ENCODE measurements around the gene MEGF11.

MEGF11 gene

GRCh38 chr15:65918945-65919344, 334.6 kb downstream of the MEGF11 start:
- peak; percentile 13 for FAIRE-seq
- no peak for DNase-seq (ENCODE audit: insufficient read length, low spot score)
- TF ChIP-seq POU2F2 (IDR thresholded peaks at IDR 0.05; ENCODE audit: low read depth, low read length) (no peak), SPI1 (IDR thresholded peaks at IDR 0.05; ENCODE audit: low read depth, low read length) (no peak), TAF1 (IDR thresholded peaks at IDR 0.05; ENCODE audit: low read depth, low read length) (no peak), PAX5 (IDR thresholded peaks at IDR 0.05; ENCODE audit: insufficient read depth, low read length, severe bottlenecking) (no peak), POLR2AphosphoS5 (IDR thresholded peaks at IDR 0.05; ENCODE audit: low read depth, low read length) (no peak), POLR2A (IDR thresholded peaks at IDR 0.05; ENCODE audit: low read depth, low read length) (no peak)

GRCh38 chr15:65918357-65918920, 335.1 kb downstream of the MEGF11 start:
- FAIRE-seq (peak; percentile 67), DNase-seq (ENCODE audit: insufficient read length, low spot score) (no peak)
- TF ChIP-seq SPI1 (IDR thresholded peaks at IDR 0.05; ENCODE audit: low read depth, low read length) (no peak), POLR2A (IDR thresholded peaks at IDR 0.05; ENCODE audit: low read depth, low read length) (no peak), TAF1 (IDR thresholded peaks at IDR 0.05; ENCODE audit: low read depth, low read length) (no peak), PAX5 (IDR thresholded peaks at IDR 0.05; ENCODE audit: insufficient read depth, low read length, severe bottlenecking) (no peak)

GRCh38 chr15:65917936-65918335, 335.6 kb downstream of the MEGF11 start:
- DNase-seq (ENCODE audit: insufficient read length, low spot score) (no peak), FAIRE-seq (no peak)
- TF ChIP-seq POLR2AphosphoS5 (IDR thresholded peaks at IDR 0.05; ENCODE audit: low read depth, low read length) = no peak

- FAIRE-seq = peak; percentile 67
- 0 out of 2 replicates have a peak, but pooled peaks have one; percentile 40 for TF ChIP-seq POLR2AphosphoS5 (IDR thresholded peaks at IDR 0.05; ENCODE audit: low read depth, low read length)
- TF ChIP-seq TAF1 (IDR thresholded peaks at IDR 0.05; ENCODE audit: low read depth, low read length) = no peak
- TF ChIP-seq SPI1 (IDR thresholded peaks at IDR 0.05; ENCODE audit: low read depth, low read length) = peak; percentile 62
- TF ChIP-seq POLR2A (IDR thresholded peaks at IDR 0.05; ENCODE audit: low read depth, low read length) = peak; percentile 22; the same call in 1 of the 2 replicates
- TF ChIP-seq POU2F2 (IDR thresholded peaks at IDR 0.05; ENCODE audit: low read depth, low read length) = no peak
- no peak for TF ChIP-seq PAX5 (IDR thresholded peaks at IDR 0.05; ENCODE audit: insufficient read depth, low read length, severe bottlenecking)
- DNase-seq (ENCODE audit: insufficient read length, low spot score) = no peak
Measured at GRCh38 chr15:65917407-65917756, 336.2 kb downstream of the MEGF11 start.

GRCh38 chr15:65916664-65917406, 336.7 kb downstream of the MEGF11 start:
- peak; percentile 36; the same call in 1 of the 2 replicates for TF ChIP-seq POU2F2 (IDR thresholded peaks at IDR 0.05; ENCODE audit: low read depth, low read length)
- no peak for TF ChIP-seq POLR2AphosphoS5 (IDR thresholded peaks at IDR 0.05; ENCODE audit: low read depth, low read length)
- TF ChIP-seq SPI1 (IDR thresholded peaks at IDR 0.05; ENCODE audit: low read depth, low read length) = no peak
- TF ChIP-seq TAF1 (IDR thresholded peaks at IDR 0.05; ENCODE audit: low read depth, low read length) = peak; percentile 9; the same call in 1 of the 2 replicates
- no peak for TF ChIP-seq PAX5 (IDR thresholded peaks at IDR 0.05; ENCODE audit: insufficient read depth, low read length, severe bottlenecking)
- FAIRE-seq (peak; percentile 84), DNase-seq (ENCODE audit: insufficient read length, low spot score) (peak; percentile 55)

- peak; percentile 50 for FAIRE-seq
- no peak for DNase-seq (ENCODE audit: insufficient read length, low spot score)
- TF ChIP-seq POLR2A (IDR thresholded peaks at IDR 0.05; ENCODE audit: low read depth, low read length) (no peak), TAF1 (IDR thresholded peaks at IDR 0.05; ENCODE audit: low read depth, low read length) (no peak), POLR2AphosphoS5 (IDR thresholded peaks at IDR 0.05; ENCODE audit: low read depth, low read length) (no peak)
Measured at GRCh38 chr15:65916041-65916663, 337.4 kb downstream of the MEGF11 start.

- FAIRE-seq (no peak), DNase-seq (ENCODE audit: insufficient read length, low spot score) (no peak)
- TF ChIP-seq PAX5 (IDR thresholded peaks at IDR 0.05; ENCODE audit: insufficient read depth, low read length, severe bottlenecking) (no peak), SPI1 (IDR thresholded peaks at IDR 0.05; ENCODE audit: low read depth, low read length) (no peak), POLR2A (IDR thresholded peaks at IDR 0.05; ENCODE audit: low read depth, low read length) (no peak), POLR2AphosphoS5 (IDR thresholded peaks at IDR 0.05; ENCODE audit: low read depth, low read length) (no peak), TAF1 (IDR thresholded peaks at IDR 0.05; ENCODE audit: low read depth, low read length) (no peak), POU2F2 (IDR thresholded peaks at IDR 0.05; ENCODE audit: low read depth, low read length) (no peak)
Measured at GRCh38 chr15:65914981-65915925, 338.3 kb downstream of the MEGF11 start.

- TF ChIP-seq PAX5 (IDR thresholded peaks at IDR 0.05; ENCODE audit: insufficient read depth, low read length, severe bottlenecking) = no peak
- no peak for TF ChIP-seq POU2F2 (IDR thresholded peaks at IDR 0.05; ENCODE audit: low read depth, low read length)
- no peak for TF ChIP-seq POLR2A (IDR thresholded peaks at IDR 0.05; ENCODE audit: low read depth, low read length)
- TF ChIP-seq POLR2AphosphoS5 (IDR thresholded peaks at IDR 0.05; ENCODE audit: low read depth, low read length) = no peak
- no peak for TF ChIP-seq TAF1 (IDR thresholded peaks at IDR 0.05; ENCODE audit: low read depth, low read length)
- TF ChIP-seq SPI1 (IDR thresholded peaks at IDR 0.05; ENCODE audit: low read depth, low read length) = no peak
- DNase-seq (ENCODE audit: insufficient read length, low spot score) = no peak
- no peak for FAIRE-seq
Measured at GRCh38 chr15:65914386-65914785, 339.2 kb downstream of the MEGF11 start.

GRCh38 chr15:65913631-65914199, 339.8 kb downstream of the MEGF11 start:
- TF ChIP-seq POLR2AphosphoS5 (IDR thresholded peaks at IDR 0.05; ENCODE audit: low read depth, low read length) = no peak
- no peak for TF ChIP-seq TAF1 (IDR thresholded peaks at IDR 0.05; ENCODE audit: low read depth, low read length)
- TF ChIP-seq SPI1 (IDR thresholded peaks at IDR 0.05; ENCODE audit: low read depth, low read length) = no peak
- TF ChIP-seq POLR2A (IDR thresholded peaks at IDR 0.05; ENCODE audit: low read depth, low read length) = no peak
- no peak for TF ChIP-seq POU2F2 (IDR thresholded peaks at IDR 0.05; ENCODE audit: low read depth, low read length)
- TF ChIP-seq PAX5 (IDR thresholded peaks at IDR 0.05; ENCODE audit: insufficient read depth, low read length, severe bottlenecking) = no peak
- DNase-seq (ENCODE audit: insufficient read length, low spot score) (no peak), FAIRE-seq (no peak)

Data from GM12891 (cell line).